ENCODE data around the gene HOXC6. TPM values are rescaled to one million over a fixed set of nuclear protein-coding genes. Genes with fewer than 3 reads are reported as not detected.
A peak's percentile ranks its signal among the peaks of the same experiment; 100 is the strongest.

The HOXC6 gene
- total and polyA plus RNA-seq, 2 of the 13 experiments (the other 11 are each of a cell fraction or from before 2014, with no cell fraction given): not detected

GRCh38 chr12:54017027-54017788, 11.0 kb upstream of the HOXC6 start:
- Histone ChIP-seq H3K27me3 (ENCODE audit: control insufficient read depth in 1 of 2, insufficient read depth in 2 of 2, low read length in 2 of 2) (peaks cover 7 to 59% of the 10 kb centered on the region in 2 experiments), H3K9ac (ENCODE audit: insufficient read depth, low read depth, low read length) (no peak overlapping the region)
- TF ChIP-seq IRF2 (CRISPR knock-in tag; IDR thresholded peaks at IDR 0.05) (no peak), MXD1 (CRISPR knock-in tag; IDR thresholded peaks at IDR 0.05) (no peak), DR1 (CRISPR knock-in tag; IDR thresholded peaks at IDR 0.05) (no peak), REPIN1 (CRISPR knock-in tag; IDR thresholded peaks at IDR 0.05; ENCODE audit: borderline replicate concordance, low read depth) (no peak), KDM5A (IDR thresholded peaks at IDR 0.05; ENCODE audit: borderline replicate concordance, low read length) (no peak), ARID4A (CRISPR knock-in tag; IDR thresholded peaks at IDR 0.05; ENCODE audit: borderline replicate concordance) (0 out of 2 replicates have a peak, but pooled peaks have one; percentile 24), ZNF749 (CRISPR knock-in tag; IDR thresholded peaks at IDR 0.05; ENCODE audit: borderline replicate concordance) (no peak), EZH2 (conservative IDR thresholded peaks at IDR 0.05; ENCODE audit: low read depth, low read length) (peak; percentile 66; the same call in 1 of the 2 replicates), KIAA2018 (CRISPR knock-in tag; IDR thresholded peaks at IDR 0.05; ENCODE audit: borderline replicate concordance) (no peak), SNAPC2 (CRISPR knock-in tag; IDR thresholded peaks at IDR 0.05) (no peak)

More at GRCh38 chr12:54017027-54017788, 11.0 kb upstream of the HOXC6 start:
- H3K36me3 ChIP-seq (replicated peaks in 1 of 2; ENCODE audit: control insufficient read depth in 1 of 2, insufficient read depth in 2 of 2, low read length in 2 of 2): no peaks in the 10 kb centered on the region
- BruUV-seq (replicated peaks): no TSS peak
- no peak for DNase-seq (ENCODE audit: low spot score)
- H3K9me3 ChIP-seq (ENCODE audit: low read length): no peaks in the 10 kb centered on the region
- peak overlapping the region; percentile 81 for H3K4me2 ChIP-seq (ENCODE audit: low read depth, low read length)
- no peak for FAIRE-seq
- no peaks in the 10 kb centered on the region for H3K79me2 ChIP-seq (ENCODE audit: insufficient read depth, low read length)
- H3K4me3 ChIP-seq (replicated peaks in 1 of 3; ENCODE audit: insufficient read depth in 1 of 3, low read depth in 2 of 3, low read length in 3 of 3): peak overlapping the region; percentile 49 to 69 (median 60)
- H3K4me1 ChIP-seq (ENCODE audit: insufficient read depth, low read length): peaks cover 5% of the 10 kb centered on the region; the same call in 1 of the 2 replicates
- no peaks in the 10 kb centered on the region for H4K20me1 ChIP-seq (ENCODE audit: insufficient read depth, low read length)
- ChIA-PET CTCF (ENCODE audit: low intra/inter-chr PET ratio, low total read pairs) (no interaction called here), POLR2A (interaction anchor here (0.8 kb wide), 1 partner anchor 8 kb away, joined by 3 read pairs; the partner anchor contains the start of gene HOXC8)
- intact Hi-C loops (cut with micrococcal nuclease; ENCODE audit: unreplicated experiment): no loop called here
- in situ Hi-C loops (cut with HindIII; ENCODE audit: extremely low pct_ligation_motif_present, low pct_unique_long_range_greater_than_20kb): loop anchor here (10.0 kb wide), 1 partner anchor 348 kb away; the partner anchor contains the start of gene GPR84
- ATAC-seq: peak; percentile 79
- WGBS (ENCODE audit: low lambda C conversion rate): 22% methylated on average over 20 of the region's 24 CpGs
- peak overlapping the region; percentile 63 for H2AFZ ChIP-seq (ENCODE audit: low read length)
- H3K27ac ChIP-seq (ENCODE audit: extremely low read length, insufficient read depth, low read length): no peak overlapping the region

All from HepG2 (cell line).